ENCODE results near the gene KAT2B. TPM values are rescaled to one million over a fixed set of nuclear protein-coding genes. Genes with fewer than 3 reads are reported as not detected.

The KAT2B gene
- total RNA-seq, 1 donor from 2014 or later, result 13.6 TPM

DNA sequence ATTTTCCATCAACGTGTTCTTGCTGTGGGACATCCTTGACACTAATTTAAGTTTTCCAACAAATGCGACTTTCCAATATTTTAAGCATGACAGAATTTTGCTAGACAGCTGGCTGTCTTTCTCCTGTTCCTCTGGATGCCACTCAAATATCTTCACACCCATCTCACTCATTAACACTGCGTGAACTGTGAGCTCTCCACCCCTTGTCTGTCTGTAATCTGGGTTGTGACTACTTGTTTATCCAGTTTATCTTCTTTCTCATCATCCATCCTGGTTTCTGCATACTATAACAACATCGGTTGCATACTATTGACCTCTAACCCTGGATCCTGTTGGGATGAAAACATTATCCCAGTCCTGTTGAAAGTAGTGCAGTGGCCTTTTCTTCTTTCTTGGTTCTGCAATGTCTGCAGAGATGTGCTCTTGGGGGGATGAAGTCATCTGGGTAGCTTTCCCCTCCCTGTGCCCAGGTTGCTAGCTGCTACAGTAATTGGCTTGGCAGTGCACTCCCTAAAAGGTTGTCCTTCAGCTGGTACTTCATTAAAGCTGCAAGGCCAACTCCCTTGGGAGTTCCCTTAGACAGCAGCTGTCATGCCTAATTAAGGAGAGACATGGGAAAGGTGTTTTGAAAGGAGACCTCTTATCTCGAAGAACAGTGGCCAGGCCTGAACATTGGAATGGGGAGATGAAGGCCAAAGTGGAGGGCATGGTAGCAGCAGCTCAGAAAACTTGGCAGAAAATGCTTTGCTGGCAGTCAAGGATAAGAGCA is 24.7 kb downstream of the KAT2B start:
- H3K27ac Mint-ChIP-seq (ENCODE audit: unreplicated experiment), result peak overlapping the region; percentile 52
- H3K4me1 Mint-ChIP-seq (ENCODE audit: low read depth, unreplicated experiment), result peaks cover 11% of the 10 kb centered on the region
- H3K36me3 Mint-ChIP-seq (ENCODE audit: unreplicated experiment), result no peaks in the 10 kb centered on the region
- H3K27me3 Mint-ChIP-seq (ENCODE audit: unreplicated experiment), result no peaks in the 10 kb centered on the region
- peak; percentile 30 for DNase-seq
- TF ChIP-seq, protein P1, sequence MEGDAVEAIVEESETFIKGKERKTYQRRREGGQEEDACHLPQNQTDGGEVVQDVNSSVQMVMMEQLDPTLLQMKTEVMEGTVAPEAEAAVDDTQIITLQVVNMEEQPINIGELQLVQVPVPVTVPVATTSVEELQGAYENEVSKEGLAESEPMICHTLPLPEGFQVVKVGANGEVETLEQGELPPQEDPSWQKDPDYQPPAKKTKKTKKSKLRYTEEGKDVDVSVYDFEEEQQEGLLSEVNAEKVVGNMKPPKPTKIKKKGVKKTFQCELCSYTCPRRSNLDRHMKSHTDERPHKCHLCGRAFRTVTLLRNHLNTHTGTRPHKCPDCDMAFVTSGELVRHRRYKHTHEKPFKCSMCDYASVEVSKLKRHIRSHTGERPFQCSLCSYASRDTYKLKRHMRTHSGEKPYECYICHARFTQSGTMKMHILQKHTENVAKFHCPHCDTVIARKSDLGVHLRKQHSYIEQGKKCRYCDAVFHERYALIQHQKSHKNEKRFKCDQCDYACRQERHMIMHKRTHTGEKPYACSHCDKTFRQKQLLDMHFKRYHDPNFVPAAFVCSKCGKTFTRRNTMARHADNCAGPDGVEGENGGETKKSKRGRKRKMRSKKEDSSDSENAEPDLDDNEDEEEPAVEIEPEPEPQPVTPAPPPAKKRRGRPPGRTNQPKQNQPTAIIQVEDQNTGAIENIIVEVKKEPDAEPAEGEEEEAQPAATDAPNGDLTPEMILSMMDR (IDR thresholded peaks at IDR 0.05; ENCODE audit: partially characterized antibody, unreplicated experiment), result no peak
- H3K9me3 Mint-ChIP-seq (ENCODE audit: unreplicated experiment), result peaks cover 4% of the 10 kb centered on the region
- H3K4me3 Mint-ChIP-seq (ENCODE audit: unreplicated experiment), result no peak overlapping the region

DNA sequence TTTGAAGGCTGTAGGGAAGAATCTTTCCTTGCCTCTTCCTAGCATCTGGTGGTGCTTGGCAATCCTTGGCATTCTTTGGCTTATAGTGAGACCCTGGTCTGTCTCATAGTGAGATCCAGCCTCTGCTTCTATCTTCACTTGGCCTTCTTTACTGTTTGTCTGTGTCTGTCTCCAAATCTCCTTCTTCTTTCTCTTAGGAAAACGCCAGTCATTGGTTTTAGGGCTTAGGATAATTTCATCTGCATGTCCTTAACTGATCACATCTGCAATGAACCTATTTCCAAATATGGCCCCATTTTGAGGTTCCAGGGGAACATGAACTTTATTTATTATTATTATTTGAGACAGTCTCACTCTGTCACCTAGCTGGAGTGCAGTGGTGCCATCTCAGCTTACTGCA is 25.8 kb downstream of the KAT2B start:
- H3K9me3 Mint-ChIP-seq (ENCODE audit: unreplicated experiment), result peaks cover 4% of the 10 kb centered on the region
- TF ChIP-seq, protein P1 (IDR thresholded peaks at IDR 0.05; ENCODE audit: partially characterized antibody, unreplicated experiment), result no peak
- DNase-seq, result no peak
- no peak overlapping the region for H3K27ac Mint-ChIP-seq (ENCODE audit: unreplicated experiment)
- H3K4me1 Mint-ChIP-seq (ENCODE audit: low read depth, unreplicated experiment), result peaks cover 11% of the 10 kb centered on the region
- H3K36me3 Mint-ChIP-seq (ENCODE audit: unreplicated experiment), result no peaks in the 10 kb centered on the region
- H3K27me3 Mint-ChIP-seq (ENCODE audit: unreplicated experiment), result no peaks in the 10 kb centered on the region
- H3K4me3 Mint-ChIP-seq (ENCODE audit: unreplicated experiment), result no peak overlapping the region

DNA sequence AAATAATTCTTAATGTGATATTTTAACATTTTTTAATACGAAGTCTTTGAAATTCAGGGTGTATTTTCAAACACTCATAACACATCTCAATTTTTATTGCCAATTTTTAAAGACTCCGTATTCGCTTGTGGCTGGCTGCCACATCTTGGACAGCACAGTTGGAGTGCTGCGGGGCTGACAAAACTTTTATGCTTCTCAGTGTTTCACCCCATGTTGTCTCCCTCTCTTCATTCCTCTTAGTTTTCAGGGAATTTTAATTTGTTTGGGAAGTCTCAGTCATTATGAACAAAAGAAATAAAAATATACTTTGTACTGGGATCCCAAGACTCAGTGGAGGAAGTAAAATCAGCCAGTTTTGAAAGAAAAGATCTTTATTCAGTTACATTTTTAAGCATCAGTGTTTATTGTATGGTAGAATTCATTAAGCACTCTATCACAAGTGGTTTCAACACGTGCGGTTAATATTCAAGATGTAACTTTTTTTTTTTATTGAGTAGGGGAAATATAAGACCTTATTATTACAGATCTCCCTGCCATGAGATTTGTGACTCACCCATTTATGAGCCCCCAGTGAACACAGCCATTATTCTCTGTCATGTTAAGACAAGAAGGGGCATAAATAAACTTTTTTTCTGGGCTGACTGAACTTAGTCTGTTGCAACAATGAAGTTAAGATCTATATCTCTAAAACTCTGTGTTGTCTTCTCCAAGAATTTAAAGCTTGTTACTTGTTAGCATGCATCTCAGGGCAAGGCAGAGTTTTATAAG is 26.8 kb downstream of the KAT2B start:
- no peaks in the 10 kb centered on the region for H3K36me3 Mint-ChIP-seq (ENCODE audit: unreplicated experiment)
- H3K27ac Mint-ChIP-seq (ENCODE audit: unreplicated experiment), result no peak overlapping the region

DNA sequence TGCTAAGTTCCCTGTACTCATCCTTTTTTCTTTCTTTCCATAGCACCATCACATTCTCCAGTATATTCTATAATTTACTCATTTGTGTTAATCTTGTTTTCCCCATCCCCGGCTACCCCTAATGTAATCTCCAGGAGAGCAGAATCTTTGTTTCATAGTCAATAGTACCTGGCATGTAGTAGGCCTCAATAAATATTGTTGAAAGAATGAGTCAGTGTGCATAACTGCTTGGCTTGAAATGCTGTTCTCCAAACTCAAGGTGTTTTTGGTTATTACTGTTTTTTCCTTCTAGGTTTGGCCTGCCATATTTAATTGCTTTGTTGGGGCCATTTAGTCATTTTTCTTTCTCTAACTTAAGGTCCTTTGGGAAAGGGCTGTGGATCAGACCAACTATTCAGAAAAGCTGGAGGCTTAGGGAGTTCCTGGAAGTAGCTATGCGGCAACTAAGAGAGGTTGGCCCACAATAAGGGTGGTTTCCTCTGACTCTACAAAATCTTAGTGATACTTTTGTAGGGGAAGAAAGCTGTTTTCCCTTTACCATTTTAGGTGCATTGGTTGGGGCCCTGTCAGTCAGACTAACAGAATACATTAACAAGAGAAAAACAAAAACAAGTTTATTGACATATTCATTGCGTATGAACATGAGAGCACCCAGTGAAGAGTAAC is 28.4 kb downstream of the KAT2B start:
- Mint-ChIP-seq H3K36me3 (ENCODE audit: unreplicated experiment) (no peaks in the 10 kb centered on the region), H3K4me1 (ENCODE audit: low read depth, unreplicated experiment) (peaks cover 12% of the 10 kb centered on the region), H3K27me3 (ENCODE audit: unreplicated experiment) (no peaks in the 10 kb centered on the region), H3K9me3 (ENCODE audit: unreplicated experiment) (peaks cover 4% of the 10 kb centered on the region), H3K27ac (ENCODE audit: unreplicated experiment) (no peak overlapping the region), H3K4me3 (ENCODE audit: unreplicated experiment) (no peak overlapping the region)
- TF ChIP-seq, protein P1 (IDR thresholded peaks at IDR 0.05; ENCODE audit: partially characterized antibody, unreplicated experiment), result no peak
- DNase-seq, result no peak

More for the DNA sequence above, 26.8 kb downstream of the KAT2B start:
- Mint-ChIP-seq H3K4me1 (ENCODE audit: low read depth, unreplicated experiment) (peaks cover 11% of the 10 kb centered on the region), H3K4me3 (ENCODE audit: unreplicated experiment) (no peak overlapping the region), H3K9me3 (ENCODE audit: unreplicated experiment) (peaks cover 4% of the 10 kb centered on the region), H3K27me3 (ENCODE audit: unreplicated experiment) (no peaks in the 10 kb centered on the region)
- no peak for DNase-seq
- TF ChIP-seq, protein P1 (IDR thresholded peaks at IDR 0.05; ENCODE audit: partially characterized antibody, unreplicated experiment), result no peak
